ENCODE results near the gene XRN1.

- TF ChIP-seq TAF1 (IDR thresholded peaks at IDR 0.05; ENCODE audit: low read depth) = no peak
- TF ChIP-seq RAD21 (IDR thresholded peaks at IDR 0.05; ENCODE audit: low read depth) = no peak
- no peak for TF ChIP-seq MAX (IDR thresholded peaks at IDR 0.05)
- no peak for TF ChIP-seq EP300 (IDR thresholded peaks at IDR 0.05; ENCODE audit: borderline replicate concordance)
- 0 out of 2 replicates have a peak, but pooled peaks have one; percentile 25 for TF ChIP-seq YY1 (IDR thresholded peaks at IDR 0.05; ENCODE audit: low read depth)
- no peak for TF ChIP-seq TEAD4 (IDR thresholded peaks at IDR 0.05)
- TF ChIP-seq REST (IDR thresholded peaks at IDR 0.05; ENCODE audit: low read depth) = no peak
- TF ChIP-seq FOXM1 (IDR thresholded peaks at IDR 0.05; ENCODE audit: borderline replicate concordance, low read depth) = no peak
- TF ChIP-seq CEBPB (IDR thresholded peaks at IDR 0.05) = no peak
- no peak for TF ChIP-seq EGR1 (IDR thresholded peaks at IDR 0.05)
- TF ChIP-seq NFIC (IDR thresholded peaks at IDR 0.05) = no peak
- no peak for TF ChIP-seq TCF12 (IDR thresholded peaks at IDR 0.05; ENCODE audit: low read depth)
- no peak for TF ChIP-seq CREB1 (IDR thresholded peaks at IDR 0.05; ENCODE audit: low read depth)
- no peak for TF ChIP-seq ZBTB7A (IDR thresholded peaks at IDR 0.05; ENCODE audit: low read depth)
Observed at GRCh38 chr3:142285083-142285517, 162.7 kb downstream of the XRN1 start.

Measured in Ishikawa (cell line).